ENCODE data around the gene PTPRN2.
"Not testable (repeated sequence)": the region's sequence is repeated elsewhere in the genome, so short reads cannot be mapped to it uniquely, and the experiment has no call there.

The PTPRN2 gene

GRCh38 chr7:157928171-157928794 lies 659.3 kb downstream of the PTPRN2 start:
- no peak for DNase-seq (ENCODE audit: low read depth in 1 of 2, low spot score in 1 of 2)
- in situ Hi-C loops (cut with HindIII; ENCODE audit: low pct_unique_long_range_greater_than_20kb, low sequenced_read_pairs), result no loop called here
- no peak for TF ChIP-seq JUND (IDR thresholded peaks at IDR 0.05; ENCODE audit: low read depth)

DNA sequence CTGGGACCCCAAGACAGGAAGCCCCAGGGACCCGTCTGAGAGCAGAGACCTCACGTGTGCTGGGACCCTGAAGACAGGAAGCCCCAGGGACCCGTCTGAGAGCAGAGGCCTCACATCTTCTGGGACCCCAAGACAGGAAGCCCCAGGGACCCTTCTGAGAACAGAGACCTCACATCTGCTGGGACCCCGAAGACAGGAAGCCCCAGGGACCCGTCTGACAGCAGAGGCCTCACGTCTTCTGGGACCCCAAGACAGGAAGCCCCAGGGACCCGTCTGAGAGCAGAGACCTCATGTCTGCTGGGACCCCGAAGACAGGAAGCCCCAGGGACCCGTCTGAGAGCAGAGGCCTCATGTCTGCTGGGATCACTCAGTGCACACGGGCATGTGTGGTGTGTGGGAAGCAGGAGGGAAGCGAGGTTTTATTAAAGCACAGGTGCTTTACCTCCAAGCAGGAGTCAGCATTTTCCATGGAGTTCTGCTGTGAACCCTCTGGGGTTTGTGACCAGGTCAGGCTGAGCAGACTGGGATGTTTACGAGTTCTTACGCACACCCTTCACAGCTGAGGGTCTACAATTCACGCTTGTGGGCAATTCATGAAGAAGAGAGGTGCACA lies 660.2 kb downstream of the PTPRN2 start:
- no peak for TF ChIP-seq JUND (IDR thresholded peaks at IDR 0.05; ENCODE audit: low read depth)
- in situ Hi-C loops (cut with HindIII; ENCODE audit: low pct_unique_long_range_greater_than_20kb, low sequenced_read_pairs), result no loop called here
- DNase-seq (ENCODE audit: low read depth in 1 of 2, low spot score in 1 of 2), result no peak

GRCh38 chr7:157926521-157927150 lies 661.0 kb downstream of the PTPRN2 start:
- no peak for TF ChIP-seq JUND (IDR thresholded peaks at IDR 0.05; ENCODE audit: low read depth)
- in situ Hi-C loops (cut with HindIII; ENCODE audit: low pct_unique_long_range_greater_than_20kb, low sequenced_read_pairs), result no loop called here
- DNase-seq (ENCODE audit: low read depth in 1 of 2, low spot score in 1 of 2), result no peak

- no peak for DNase-seq (ENCODE audit: low read depth in 1 of 2, low spot score in 1 of 2)
- in situ Hi-C loops (cut with HindIII; ENCODE audit: low pct_unique_long_range_greater_than_20kb, low sequenced_read_pairs), result no loop called here
- TF ChIP-seq JUND (IDR thresholded peaks at IDR 0.05; ENCODE audit: low read depth), result no peak
Measured at GRCh38 chr7:157926107-157926506, 661.5 kb downstream of the PTPRN2 start.

DNA sequence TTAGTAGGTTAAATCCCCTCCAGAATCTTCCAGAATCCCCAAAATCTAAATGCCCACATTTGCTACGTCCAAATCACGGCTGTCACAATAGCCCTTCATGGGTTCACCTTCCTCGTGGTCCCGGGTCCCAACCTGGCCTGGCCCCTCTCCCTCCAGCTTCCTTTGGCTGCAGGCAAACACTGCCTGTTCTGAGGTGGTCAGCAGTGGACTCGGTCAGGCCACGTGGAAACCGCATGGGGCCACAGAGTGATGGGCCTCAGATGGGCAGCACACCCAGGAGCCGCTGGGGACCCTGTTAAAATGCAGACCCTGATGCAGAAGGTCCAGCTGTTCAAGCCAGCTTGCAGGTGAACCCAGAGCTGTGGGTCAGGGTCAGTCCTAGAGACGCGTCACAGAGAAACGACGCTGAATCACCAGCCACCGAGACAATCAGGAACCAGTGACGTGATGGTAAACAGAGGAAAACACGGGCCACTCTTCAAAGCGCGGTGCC lies 662.2 kb downstream of the PTPRN2 start:
- DNase-seq (ENCODE audit: low read depth in 1 of 2, low spot score in 1 of 2), result no peak
- TF ChIP-seq JUND (IDR thresholded peaks at IDR 0.05; ENCODE audit: low read depth), result no peak

GRCh38 chr7:157923903-157924630 lies 663.6 kb downstream of the PTPRN2 start:
- no peak for DNase-seq (ENCODE audit: low read depth in 1 of 2, low spot score in 1 of 2)
- TF ChIP-seq JUND (IDR thresholded peaks at IDR 0.05; ENCODE audit: low read depth), result no peak
- in situ Hi-C loops (cut with HindIII; ENCODE audit: low pct_unique_long_range_greater_than_20kb, low sequenced_read_pairs), result no loop called here

More for the DNA sequence above, 662.2 kb downstream of the PTPRN2 start:
- in situ Hi-C loops (cut with HindIII; ENCODE audit: low pct_unique_long_range_greater_than_20kb, low sequenced_read_pairs), result no loop called here

DNA sequence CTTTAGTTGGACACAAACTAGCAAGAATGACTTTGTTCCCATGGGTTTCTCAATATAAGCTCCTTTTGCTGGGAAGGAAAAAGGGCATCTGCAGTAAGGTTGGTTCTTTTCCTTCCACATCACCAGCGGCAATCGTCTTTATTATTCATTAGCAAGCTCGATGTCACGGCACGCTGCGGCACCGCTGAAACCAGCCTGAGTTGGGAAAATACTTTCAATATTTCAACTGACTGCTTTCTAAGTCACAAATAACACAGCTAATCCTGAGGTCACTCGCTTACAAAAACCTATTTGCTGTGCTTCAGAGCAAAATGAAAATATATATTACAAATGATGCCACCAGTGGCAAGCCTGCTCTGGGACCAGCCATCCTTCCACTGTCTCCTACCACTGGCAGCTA lies 665.0 kb downstream of the PTPRN2 start:
- TF ChIP-seq JUND (IDR thresholded peaks at IDR 0.05; ENCODE audit: low read depth), result no peak
- DNase-seq (ENCODE audit: low read depth in 1 of 2, low spot score in 1 of 2), result no peak
- in situ Hi-C loops (cut with HindIII; ENCODE audit: low pct_unique_long_range_greater_than_20kb, low sequenced_read_pairs), result no loop called here

GRCh38 chr7:157918326-157919080 lies 669.1 kb downstream of the PTPRN2 start:
- DNase-seq (ENCODE audit: low read depth in 1 of 2, low spot score in 1 of 2), result no peak
- no peak for TF ChIP-seq JUND (IDR thresholded peaks at IDR 0.05; ENCODE audit: low read depth)
- in situ Hi-C loops (cut with HindIII; ENCODE audit: low pct_unique_long_range_greater_than_20kb, low sequenced_read_pairs), result no loop called here

DNA sequence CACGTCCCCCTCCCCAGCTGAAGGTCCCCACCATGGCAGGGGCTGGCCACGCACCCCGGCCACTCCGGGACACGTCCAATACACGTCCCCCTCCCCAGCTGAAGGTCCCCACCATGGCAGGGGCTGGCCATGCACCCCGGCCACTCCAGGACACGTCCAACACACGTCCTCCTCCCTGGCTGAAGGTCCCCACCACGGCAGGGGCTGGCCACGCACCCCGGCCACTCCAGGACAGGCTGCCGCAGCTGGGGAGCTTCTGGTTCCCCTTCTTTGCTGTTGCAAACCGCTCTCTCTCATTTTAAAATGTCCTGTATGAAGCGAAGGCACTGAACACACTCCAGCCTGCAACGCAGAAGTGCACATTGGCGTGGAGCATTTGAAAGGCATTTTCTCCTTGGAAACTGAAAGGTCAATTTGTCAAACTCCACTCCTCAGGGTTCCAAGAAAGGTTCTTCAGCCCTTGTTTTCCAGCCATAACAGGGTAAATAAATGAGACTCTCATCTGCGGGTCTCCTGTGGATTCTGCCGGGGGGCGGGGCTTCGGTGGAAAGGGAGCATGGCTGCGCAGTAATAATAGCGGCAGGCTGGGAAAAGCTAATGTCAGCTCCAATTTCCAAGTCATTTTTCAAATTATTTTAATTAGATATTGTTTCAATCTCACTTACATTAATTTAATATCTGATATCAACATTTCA lies 670.5 kb downstream of the PTPRN2 start:
- in situ Hi-C loops (cut with HindIII; ENCODE audit: low pct_unique_long_range_greater_than_20kb, low sequenced_read_pairs), result no loop called here
- no peak for TF ChIP-seq JUND (IDR thresholded peaks at IDR 0.05; ENCODE audit: low read depth)
- no peak for DNase-seq (ENCODE audit: low read depth in 1 of 2, low spot score in 1 of 2)

DNA sequence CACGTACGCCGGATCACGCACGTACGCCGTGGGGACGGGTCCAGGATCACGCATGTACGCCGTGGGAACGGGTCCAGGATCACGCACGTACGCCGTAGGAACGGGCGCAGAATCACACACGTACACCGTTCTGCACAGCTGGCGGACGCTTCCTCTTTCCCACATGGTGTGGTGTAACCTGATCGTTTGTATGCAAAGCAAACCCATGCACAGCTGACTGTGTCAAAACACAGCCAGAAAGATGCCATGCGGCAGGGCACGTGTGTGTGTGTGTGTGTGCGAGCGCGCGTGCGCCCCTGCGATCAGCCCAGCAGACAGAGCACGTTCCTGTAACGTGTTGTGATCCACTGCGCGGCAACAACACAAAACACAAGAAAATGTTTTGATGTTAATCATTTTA lies 677.2 kb downstream of the PTPRN2 start:
- in situ Hi-C loops (cut with HindIII; ENCODE audit: low pct_unique_long_range_greater_than_20kb, low sequenced_read_pairs), result no loop called here
- TF ChIP-seq JUND (IDR thresholded peaks at IDR 0.05; ENCODE audit: low read depth), result no peak
- no peak for DNase-seq (ENCODE audit: low read depth in 1 of 2, low spot score in 1 of 2)

- DNase-seq (ENCODE audit: low read depth in 1 of 2, low spot score in 1 of 2); in situ Hi-C loops (cut with HindIII; ENCODE audit: low pct_unique_long_range_greater_than_20kb, low sequenced_read_pairs): not testable (repeated sequence)
Measured at GRCh38 chr7:157910045-157910444, 677.6 kb downstream of the PTPRN2 start.

- no peak for TF ChIP-seq JUND (IDR thresholded peaks at IDR 0.05; ENCODE audit: low read depth)
- DNase-seq (ENCODE audit: low read depth in 1 of 2, low spot score in 1 of 2), result no peak
- in situ Hi-C loops (cut with HindIII; ENCODE audit: low pct_unique_long_range_greater_than_20kb, low sequenced_read_pairs), result no loop called here
Measured at GRCh38 chr7:157909370-157909769, 678.3 kb downstream of the PTPRN2 start.

All from T47D (cell line).